ENCODE data around the gene SNTG2. TPM values are rescaled to one million over a fixed set of nuclear protein-coding genes. Genes with fewer than 3 reads are reported as not detected.

SNTG2 gene
- total RNA-seq, 6 experiments from 2014 or later = not detected

- Histone ChIP-seq H3K27ac (no peak overlapping the region), H3K27me3 (no peaks in the 10 kb centered on the region), H3K4me1 (no peaks in the 10 kb centered on the region), H3K4me3 (no peak overlapping the region), H3K9me3 (peaks cover 0 to 9% (median 0%) of the 10 kb centered on the region in 4 donors), H3K36me3 (no peaks in the 10 kb centered on the region)
- intact Hi-C loops (cut with DNase I) = no loop called here
- DNase-seq (no peak), ATAC-seq (no peak)
- TF ChIP-seq CTCF (IDR thresholded peaks at IDR 0.05) = no peak
- no peak for TF ChIP-seq POLR2A (IDR thresholded peaks at IDR 0.05)
- 41% methylated on average over 3 of the region's 3 CpGs for WGBS (ENCODE audit: insufficient coverage, low coverage, low lambda C conversion rate, missing lambda C conversion rate)
These were observed 259.1 kb downstream of the SNTG2 start for GRCh38 chr2:1209761-1210160.

- Histone ChIP-seq H3K9me3 (peaks cover 0 to 9% (median 0%) of the 10 kb centered on the region in 4 donors), H3K36me3 (no peaks in the 10 kb centered on the region), H3K4me3 (no peak overlapping the region), H3K27ac (no peak overlapping the region), H3K27me3 (no peaks in the 10 kb centered on the region), H3K4me1 (no peaks in the 10 kb centered on the region)
- intact Hi-C loops (cut with DNase I) = no loop called here
- TF ChIP-seq CTCF (IDR thresholded peaks at IDR 0.05) (no peak), POLR2A (IDR thresholded peaks at IDR 0.05) (no peak)
- ATAC-seq (no peak), DNase-seq (no peak)
- 52% methylated on average over 2 of the region's 3 CpGs for WGBS (ENCODE audit: insufficient coverage, low coverage, low lambda C conversion rate, missing lambda C conversion rate)
These were observed 259.7 kb downstream of the SNTG2 start for GRCh38 chr2:1210352-1210751.

- Histone ChIP-seq H3K36me3 (no peaks in the 10 kb centered on the region), H3K4me1 (no peaks in the 10 kb centered on the region), H3K9me3 (no peaks in the 10 kb centered on the region), H3K4me3 (no peak overlapping the region), H3K27ac (no peak overlapping the region), H3K27me3 (no peaks in the 10 kb centered on the region)
- ATAC-seq (no peak), DNase-seq (no peak)
- intact Hi-C loops (cut with DNase I) = no loop called here
- WGBS (ENCODE audit: insufficient coverage, low coverage, low lambda C conversion rate, missing lambda C conversion rate) = 24% methylated on average over 3 of the region's 13 CpGs
- no peak for TF ChIP-seq CTCF (IDR thresholded peaks at IDR 0.05)
- TF ChIP-seq POLR2A (IDR thresholded peaks at IDR 0.05) = no peak
These were observed 269.4 kb downstream of the SNTG2 start for GRCh38 chr2:1219901-1220573.

- Histone ChIP-seq H3K27ac (no peak overlapping the region), H3K27me3 (no peaks in the 10 kb centered on the region), H3K36me3 (no peaks in the 10 kb centered on the region), H3K4me3 (no peak overlapping the region), H3K9me3 (no peaks in the 10 kb centered on the region), H3K4me1 (no peaks in the 10 kb centered on the region)
- TF ChIP-seq POLR2A (IDR thresholded peaks at IDR 0.05) = no peak
- 74% methylated on average over 6 of the region's 6 CpGs for WGBS (ENCODE audit: insufficient coverage, low coverage, low lambda C conversion rate, missing lambda C conversion rate)
- ATAC-seq (no peak), DNase-seq (no peak)
- intact Hi-C loops (cut with DNase I) = no loop called here
These were observed 271.4 kb downstream of the SNTG2 start for GRCh38 chr2:1222056-1222455.

GRCh38 chr2:1223791-1224190, 273.1 kb downstream of the SNTG2 start:
- no peak for DNase-seq
- no peaks in the 10 kb centered on the region for H3K4me1 ChIP-seq
- H3K27me3 ChIP-seq = no peaks in the 10 kb centered on the region
- intact Hi-C loops (cut with DNase I) = no loop called here
- H3K36me3 ChIP-seq = no peaks in the 10 kb centered on the region
- no peaks in the 10 kb centered on the region for H3K9me3 ChIP-seq
- no peak overlapping the region for H3K27ac ChIP-seq
- no peak overlapping the region for H3K4me3 ChIP-seq
- TF ChIP-seq CTCF (IDR thresholded peaks at IDR 0.05) = no peak
- TF ChIP-seq POLR2A (IDR thresholded peaks at IDR 0.05) = no peak
- peak in 1 of 4 donors; percentile 21 for ATAC-seq
- 14% methylated on average over 1 of the region's 11 CpGs for WGBS (ENCODE audit: insufficient coverage, low coverage, low lambda C conversion rate, missing lambda C conversion rate)
